Neural progenitor cell (in vitro differentiated cells): ENCODE measurements around the gene TMEM236. TPM values are rescaled to one million over a fixed set of nuclear protein-coding genes. Genes with fewer than 3 reads are reported as not detected.

ENCODE experiments used
- DNase-seq: peaks from one replicate; pipeline ENCODE4 v3.0.0-alpha.2; 2016; ENCODE audit warnings: low spot score
- H2AFZ ChIP-seq: fragments of 200-600 bp; sonication (generic); replicated peaks from 2 replicates; pipeline ENCODE4 v1.6.1; 2016; ENCODE audit warnings: antibody characterized with exemption
- H3F3A ChIP-seq: fragments of 200-600 bp; sonication (generic); 2 replicates; pipeline ENCODE4 v1.6.1; 2016; ENCODE audit warnings: antibody characterized with exemption, low read depth
- H3K27ac ChIP-seq: fragments of 200-600 bp; sonication (generic); 2 replicates; pipeline ENCODE4 v1.5.1; 2016; ENCODE audit warnings: mild to moderate bottlenecking
- H3K27me3 ChIP-seq: fragments of 200-600 bp; sonication (generic); 2 replicates; pipeline ENCODE4 v1.6.1; 2016; ENCODE audit warnings: mild to moderate bottlenecking, moderate library complexity
- H3K36me3 ChIP-seq: fragments of 200-600 bp; sonication (generic); 2 replicates; pipeline ENCODE4 v1.5.1; 2016
- H3K4me1 ChIP-seq: fragments of 200-600 bp; sonication (generic); 2 replicates; pipeline ENCODE4 v1.6.1; 2016; ENCODE audit warnings: mixed run types
- H3K4me2 ChIP-seq: fragments of 200-600 bp; sonication (generic); 2 replicates; pipeline ENCODE4 v1.6.1; 2016
- H3K4me3 ChIP-seq: fragments of 200-600 bp; sonication (generic); 2 replicates; pipeline ENCODE4 v1.5.1; 2016
- H3K79me2 ChIP-seq: fragments of 200-600 bp; sonication (generic); 2 replicates; pipeline ENCODE4 v1.6.1; 2016; ENCODE audit warnings: low read depth
- H3K9ac ChIP-seq: fragments of 200-600 bp; sonication (generic); 2 replicates; pipeline ENCODE4 v1.6.1; 2016
- H3K9me3 ChIP-seq: fragments of 200-600 bp; sonication (generic); 2 replicates; pipeline ENCODE4 v1.5.1; 2016; ENCODE audit warnings: low read depth
- H4K20me1 ChIP-seq: fragments of 200-600 bp; sonication (generic); 2 replicates; pipeline ENCODE4 v1.6.1; 2016; ENCODE audit warnings: low read depth
- H3K27ac Mint-ChIP-seq: 3 replicates; pipeline ENCODE4 v1.8.0; 2021; ENCODE audit warnings: mixed read lengths
- H3K27me3 Mint-ChIP-seq: 2 replicates; pipeline ENCODE4 v1.8.0; 2022; ENCODE audit warnings: low read depth, mild to moderate bottlenecking, inconsistent platforms, moderate library complexity, mixed read lengths; ENCODE audit not compliant: insufficient read depth
- H3K36me3 Mint-ChIP-seq: 3 replicates; pipeline ENCODE4 v1.8.0; 2021; ENCODE audit warnings: mixed read lengths
- H3K4me1 Mint-ChIP-seq: 3 replicates; pipeline ENCODE4 v1.8.0; 2021; ENCODE audit warnings: mixed read lengths
- H3K4me3 Mint-ChIP-seq: 3 replicates; pipeline ENCODE4 v1.8.0; 2021; ENCODE audit warnings: mild to moderate bottlenecking, moderate library complexity, mixed read lengths
- H3K9me3 Mint-ChIP-seq: 3 replicates; pipeline ENCODE4 v1.8.0; 2020; ENCODE audit warnings: mixed read lengths
- EZH2 ChIP-seq: fragments of 200-600 bp; sonication (generic); IDR thresholded peaks from 2 replicates; pipeline ENCODE4 v1.6.1; 2017; ENCODE audit warnings: antibody characterized with exemption, mild to moderate bottlenecking, moderate library complexity
- EZH2phosphoT487 ChIP-seq: fragments of 200-600 bp; sonication (generic); IDR thresholded peaks from 2 replicates; pipeline ENCODE4 v1.6.1; 2017; ENCODE audit warnings: antibody characterized with exemption
- total RNA-seq: library from RNA; depleted of rRNA; stranded (reverse); fragments of >200 nt; gene quantifications from 2 replicates; pipeline ENCODE4 v1.2.3, GENCODE V29; 2015; ENCODE audit warnings: low replicate concordance
- TF ChIP-seq, protein P1 (sequence below): fragments of 200-600 bp; sonication (generic); IDR thresholded peaks from 2 replicates; pipeline ENCODE4 v1.5.1; 2017; ENCODE audit warnings: antibody characterized with exemption, mild to moderate bottlenecking

Gene TMEM236
- total RNA-seq, 1 donor from 2014 or later = not detected

- TF ChIP-seq EZH2phosphoT487 (no peak), EZH2 (no peak)
- TF ChIP-seq, protein P1, sequence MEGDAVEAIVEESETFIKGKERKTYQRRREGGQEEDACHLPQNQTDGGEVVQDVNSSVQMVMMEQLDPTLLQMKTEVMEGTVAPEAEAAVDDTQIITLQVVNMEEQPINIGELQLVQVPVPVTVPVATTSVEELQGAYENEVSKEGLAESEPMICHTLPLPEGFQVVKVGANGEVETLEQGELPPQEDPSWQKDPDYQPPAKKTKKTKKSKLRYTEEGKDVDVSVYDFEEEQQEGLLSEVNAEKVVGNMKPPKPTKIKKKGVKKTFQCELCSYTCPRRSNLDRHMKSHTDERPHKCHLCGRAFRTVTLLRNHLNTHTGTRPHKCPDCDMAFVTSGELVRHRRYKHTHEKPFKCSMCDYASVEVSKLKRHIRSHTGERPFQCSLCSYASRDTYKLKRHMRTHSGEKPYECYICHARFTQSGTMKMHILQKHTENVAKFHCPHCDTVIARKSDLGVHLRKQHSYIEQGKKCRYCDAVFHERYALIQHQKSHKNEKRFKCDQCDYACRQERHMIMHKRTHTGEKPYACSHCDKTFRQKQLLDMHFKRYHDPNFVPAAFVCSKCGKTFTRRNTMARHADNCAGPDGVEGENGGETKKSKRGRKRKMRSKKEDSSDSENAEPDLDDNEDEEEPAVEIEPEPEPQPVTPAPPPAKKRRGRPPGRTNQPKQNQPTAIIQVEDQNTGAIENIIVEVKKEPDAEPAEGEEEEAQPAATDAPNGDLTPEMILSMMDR = no peak
- no peak overlapping the region for H3K27ac Mint-ChIP-seq
- Histone ChIP-seq H3K4me3 (no peak overlapping the region), H3K9ac (no peak overlapping the region), H3F3A (no peaks in the 10 kb centered on the region), H3K36me3 (no peaks in the 10 kb centered on the region), H3K4me2 (no peak overlapping the region), H3K27ac (no peak overlapping the region), H2AFZ (no peak overlapping the region), H3K9me3 (no peaks in the 10 kb centered on the region), H4K20me1 (no peaks in the 10 kb centered on the region), H3K27me3 (no peaks in the 10 kb centered on the region), H3K79me2 (no peaks in the 10 kb centered on the region), H3K4me1 (no peaks in the 10 kb centered on the region)
- peaks cover 10% of the 10 kb centered on the region for H3K4me1 Mint-ChIP-seq
- no peak overlapping the region for H3K4me3 Mint-ChIP-seq
- H3K36me3 Mint-ChIP-seq = no peaks in the 10 kb centered on the region
- H3K27me3 Mint-ChIP-seq = no peaks in the 10 kb centered on the region
- H3K9me3 Mint-ChIP-seq = no peaks in the 10 kb centered on the region
- peak; percentile 2 for DNase-seq
Observed at GRCh38 chr10:17835688-17836087, 83.7 kb downstream of the TMEM236 start.

- Histone ChIP-seq H3K79me2 (no peaks in the 10 kb centered on the region), H3K4me1 (no peaks in the 10 kb centered on the region), H4K20me1 (no peaks in the 10 kb centered on the region), H3K9ac (no peak overlapping the region), H3F3A (no peaks in the 10 kb centered on the region), H3K4me2 (peak overlapping the region; percentile 30), H3K4me3 (no peak overlapping the region), H2AFZ (peak overlapping the region; percentile 78), H3K36me3 (no peaks in the 10 kb centered on the region), H3K27me3 (no peaks in the 10 kb centered on the region), H3K9me3 (no peaks in the 10 kb centered on the region), H3K27ac (no peak overlapping the region)
- Mint-ChIP-seq H3K4me3 (no peak overlapping the region), H3K36me3 (no peaks in the 10 kb centered on the region), H3K27ac (peak overlapping the region; percentile 33), H3K4me1 (peaks cover 10% of the 10 kb centered on the region), H3K27me3 (no peaks in the 10 kb centered on the region), H3K9me3 (no peaks in the 10 kb centered on the region)
- TF ChIP-seq, protein P1 = no peak
- no peak for TF ChIP-seq EZH2phosphoT487
- TF ChIP-seq EZH2 = no peak
- DNase-seq = peak; percentile 61
Observed at GRCh38 chr10:17836942-17837341, 84.9 kb downstream of the TMEM236 start.

DNA sequence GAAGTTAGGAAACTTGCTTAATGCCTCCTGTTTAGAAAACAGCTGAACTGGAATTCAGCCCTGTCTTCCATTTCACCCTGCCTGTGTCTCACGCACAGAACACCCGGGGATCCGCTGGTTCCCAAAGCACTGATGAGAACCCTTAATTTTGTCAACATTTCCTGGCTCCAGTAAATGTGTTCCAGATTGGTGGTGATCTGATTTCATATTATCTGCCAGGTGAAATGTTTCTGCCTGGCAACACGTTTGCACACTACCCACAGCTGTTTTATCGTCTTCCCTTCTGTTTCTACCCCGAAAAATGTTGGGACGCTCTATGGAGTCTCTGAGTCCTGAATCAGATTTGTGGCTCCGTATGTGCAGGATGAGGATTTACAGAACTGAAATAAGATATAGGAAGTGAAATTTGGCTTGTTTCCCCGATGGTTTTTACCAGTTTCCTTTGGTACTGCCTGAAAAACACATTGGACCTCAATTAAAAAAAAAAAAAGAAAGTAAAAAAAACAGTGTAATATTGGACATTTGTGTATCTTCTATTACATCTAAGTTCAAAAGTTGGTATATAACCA lies 86.2 kb downstream of the TMEM236 start:
- Mint-ChIP-seq H3K9me3 (no peaks in the 10 kb centered on the region), H3K4me3 (no peak overlapping the region), H3K4me1 (peaks cover 10% of the 10 kb centered on the region), H3K27me3 (no peaks in the 10 kb centered on the region), H3K27ac (no peak overlapping the region), H3K36me3 (no peaks in the 10 kb centered on the region)
- no peak overlapping the region for H3K27ac ChIP-seq
- H3K79me2 ChIP-seq = no peaks in the 10 kb centered on the region
- H3K4me2 ChIP-seq = no peak overlapping the region
- no peaks in the 10 kb centered on the region for H3K36me3 ChIP-seq
- H3K9me3 ChIP-seq = no peaks in the 10 kb centered on the region
- no peak for DNase-seq
- TF ChIP-seq, protein P1 = no peak
- TF ChIP-seq EZH2 (no peak), EZH2phosphoT487 (no peak)
- H3K9ac ChIP-seq = no peak overlapping the region
- H3K4me1 ChIP-seq = no peaks in the 10 kb centered on the region
- H4K20me1 ChIP-seq = no peaks in the 10 kb centered on the region
- H3K27me3 ChIP-seq = no peaks in the 10 kb centered on the region
- H3F3A ChIP-seq = no peaks in the 10 kb centered on the region
- no peak overlapping the region for H3K4me3 ChIP-seq
- peak overlapping the region; percentile 27 for H2AFZ ChIP-seq
